CD8-positive, alpha-beta memory T cell (primary cell): Measurements from ENCODE around the gene COPS6. TPM values are rescaled to one million over a fixed set of nuclear protein-coding genes. Genes with fewer than 3 reads are reported as not detected.

ENCODE experiments used
- CTCF ChIA-PET: fragments of 350-600 bp; sonication (Branson Sonifier 250); formaldehyde crosslinking; loops from one replicate; lab custom pipeline; 2021; ENCODE audit warnings: antibody characterized with exemption; lab: Charles Lee
- POLR2A ChIA-PET: fragments of 350-600 bp; sonication (Branson Sonifier 250); formaldehyde crosslinking; loops from one replicate; lab custom pipeline; 2021; ENCODE audit warnings: antibody characterized with exemption; lab: Charles Lee
- DNase-seq, 5 donors: peaks; one replicate each; pipeline versions ENCODE4 v3.0.0 to v3.0.0-alpha.2; 2020 to 2022; ENCODE audit warnings: mixed read lengths in 1 of 5
- H3K27ac ChIP-seq: one replicate; pipeline ENCODE4 v1.7.0; 2013; ENCODE audit warnings: low read depth, mild to moderate bottlenecking, low read length, moderate library complexity
- H3K27me3 ChIP-seq: 2 replicates; pipeline ENCODE4 v1.7.0; 2013; ENCODE audit warnings: low read length, mild to moderate bottlenecking; ENCODE audit not compliant: insufficient read depth, poor library complexity, severe bottlenecking
- H3K36me3 ChIP-seq: 2 replicates; pipeline ENCODE4 v1.7.0; 2013; ENCODE audit warnings: mild to moderate bottlenecking, low read length, moderate library complexity; ENCODE audit not compliant: insufficient read depth
- H3K4me1 ChIP-seq: 2 replicates; pipeline ENCODE4 v1.7.0; 2013; ENCODE audit warnings: mild to moderate bottlenecking, low read length, moderate library complexity; ENCODE audit not compliant: insufficient read depth
- H3K4me3 ChIP-seq: 2 replicates; pipeline ENCODE4 v1.7.0; 2013; ENCODE audit warnings: mild to moderate bottlenecking, low read length
- H3K9me3 ChIP-seq: 2 replicates; pipeline ENCODE4 v1.7.0; 2013; ENCODE audit warnings: mild to moderate bottlenecking, low read length
- H3K27ac Mint-ChIP-seq, 8 donors: one replicate each; pipeline ENCODE4 v1.8.0; 2020 to 2021; ENCODE audit warnings: mixed read lengths in 8 of 8, mild to moderate bottlenecking in 6 of 8, inconsistent platforms in 3 of 8, moderate library complexity in 3 of 8
- H3K27me3 Mint-ChIP-seq, 2 donors: one replicate each; pipeline ENCODE4 v1.8.0; 2020 to 2021; ENCODE audit warnings: mixed read lengths in 2 of 2, mild to moderate bottlenecking in 1 of 2, moderate library complexity in 1 of 2
- H3K36me3 Mint-ChIP-seq, 3 donors: one replicate each; pipeline ENCODE4 v1.8.0; 2020 to 2021; ENCODE audit warnings: mixed read lengths in 3 of 3, inconsistent platforms in 1 of 3, mild to moderate bottlenecking in 1 of 3
- H3K4me1 Mint-ChIP-seq, 3 donors: one replicate each; pipeline ENCODE4 v1.8.0; 2020 to 2021; ENCODE audit warnings: mixed read lengths in 3 of 3, inconsistent platforms in 1 of 3, mild to moderate bottlenecking in 1 of 3
- H3K4me3 Mint-ChIP-seq, 7 donors: one replicate each; pipeline ENCODE4 v1.8.0; 2020 to 2021; ENCODE audit warnings: mixed read lengths in 7 of 7, mild to moderate bottlenecking in 6 of 7, moderate library complexity in 4 of 7, inconsistent platforms in 2 of 7
- H3K9me3 Mint-ChIP-seq, 5 donors: one replicate each; pipeline ENCODE4 v1.8.0; 2020 to 2022; ENCODE audit warnings: mixed read lengths in 5 of 5, mild to moderate bottlenecking in 3 of 5, moderate library complexity in 2 of 5, inconsistent platforms in 1 of 5
- polyA plus RNA-seq: library from polyadenylated mRNA; unstranded; fragments of 300-500 nt; fragmentation: Illumina TruSeq; gene quantifications from one replicate; pipeline ENCODE4 v1.2.3, GENCODE V29; 2021
- total RNA-seq, 2 experiments: library from RNA; stranded (reverse); gene quantifications; one replicate each; pipeline ENCODE4 v1.2.3, GENCODE V29; 2021

The COPS6 gene
- total and polyA plus RNA-seq, 3 experiments from 2014 or later: 110 to 144 (median 111) TPM

- CTCF ChIA-PET: interaction anchor here (1.6 kb wide), 1 partner anchor 13 kb away, joined by 4 read pairs; no protein-coding TSS in a partner anchor
- Histone ChIP-seq H3K27ac (peak overlapping the region; percentile 94), H3K27me3 (no peaks in the 10 kb centered on the region), H3K36me3 (no peaks in the 10 kb centered on the region), H3K9me3 (no peaks in the 10 kb centered on the region), H3K4me1 (peaks cover 17% of the 10 kb centered on the region), H3K4me3 (peak overlapping the region; percentile 99)
- Mint-ChIP-seq H3K36me3 (peaks cover 0 to 43% (median 4%) of the 10 kb centered on the region in 3 donors), H3K27ac (peak overlapping the region; percentile 96 to 100 (median 99)), H3K4me1 (peaks cover 24 to 33% (median 30%) of the 10 kb centered on the region in 3 donors), H3K9me3 (no peaks in the 10 kb centered on the region), H3K4me3 (peak overlapping the region; percentile 95 to 99 (median 97)), H3K27me3 (no peaks in the 10 kb centered on the region)
- POLR2A ChIA-PET: interaction anchor here (0.7 kb wide), 2 partner anchors 18 to 211 kb away, joined by 3 to 6 read pairs; no protein-coding TSS in a partner anchor
- no peak for DNase-seq
These were observed 29.8 kb downstream of the COPS6 start for GRCh38 chr7:100118388-100119071.

DNA sequence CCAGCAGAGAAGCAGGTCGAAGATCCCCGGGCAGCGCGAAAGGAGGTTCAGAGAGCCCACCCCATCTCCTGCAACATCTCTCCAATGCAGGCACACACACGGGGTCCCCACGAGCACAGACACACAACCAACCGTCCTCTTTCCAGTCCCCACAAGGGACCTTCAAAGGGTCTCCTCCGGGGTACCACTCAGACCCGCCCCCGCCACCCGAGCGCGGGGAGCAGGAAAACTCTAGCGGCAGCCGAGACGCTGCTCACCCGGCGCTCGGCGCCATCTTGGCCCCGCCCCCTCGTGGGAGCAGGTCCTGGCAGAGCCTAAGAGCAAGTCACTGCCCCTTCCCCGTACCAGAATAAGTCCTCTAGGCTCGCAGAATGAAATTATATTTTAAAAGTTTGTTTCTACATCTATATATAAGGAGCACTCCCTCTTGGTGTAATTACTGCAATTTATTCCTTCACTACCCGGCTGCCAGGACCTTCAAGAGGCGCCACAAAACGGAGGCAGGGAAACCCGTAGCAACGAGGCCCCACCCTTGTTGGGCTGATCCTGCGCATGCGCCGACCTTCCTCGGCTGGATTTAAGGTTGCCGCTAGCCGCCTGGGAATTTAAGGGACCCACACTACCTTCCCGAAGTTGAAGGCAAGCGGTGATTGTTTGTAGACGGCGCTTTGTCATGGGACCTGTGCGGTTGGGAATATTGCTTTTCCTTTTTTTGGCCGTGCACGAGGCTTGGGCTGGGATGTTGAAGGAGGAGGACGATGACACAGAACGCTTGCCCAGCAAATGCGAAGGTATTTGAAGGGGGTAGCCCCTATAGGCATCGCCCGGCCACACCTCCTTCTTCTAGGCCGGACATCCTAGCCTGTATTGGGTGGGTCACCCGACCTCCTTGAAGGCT lies 30.6 kb downstream of the COPS6 start, which contains the start of the genes CNPY4 and TAF6:
TSS of gene CNPY4 (plus strand) at position 563 of the 898 bp plus-strand sequence. CDS start at position 674, 111 bp downstream.
TSS of gene TAF6 (minus strand) at position 287 of the 898 bp plus-strand sequence. CDS start 5,149 bp downstream, outside the sequence.
- CTCF ChIA-PET: interaction anchor here (0.9 to 2.1 kb wide), 5 partner anchors 8 to 733 kb away, joined by 3 to 17 read pairs (median 5); partner anchors contain the start of genes AP4M1, MCM7 and SLC12A9
- Mint-ChIP-seq H3K9me3 (no peaks in the 10 kb centered on the region), H3K4me3 (peak within 1 kb of the TSS; percentile 95 to 99 (median 97)), H3K27me3 (no peaks in the 10 kb centered on the region), H3K4me1 (peaks cover 24 to 36% (median 33%) of the 10 kb centered on the region in 3 donors), H3K36me3 (peaks cover 0 to 41% (median 4%) of the 10 kb centered on the region in 3 donors), H3K27ac (peak within 1 kb of the TSS; percentile 96 to 100 (median 99))
- POLR2A ChIA-PET: interaction anchor here (0.6 to 1.6 kb wide), 7 partner anchors 9 to 979 kb away, joined by 3 to 18 read pairs (median 5); partner anchors contain the start of genes AP4M1, MCM7 and ZCWPW1
- H3K4me1 ChIP-seq: peaks cover 17% of the 10 kb centered on the region
- H3K36me3 ChIP-seq: no peaks in the 10 kb centered on the region
- DNase-seq: peak; percentile 93 to 97 (median 94)
- no peaks in the 10 kb centered on the region for H3K27me3 ChIP-seq
- peak within 1 kb of the TSS; percentile 94 for H3K27ac ChIP-seq
- peak within 1 kb of the TSS; percentile 99 for H3K4me3 ChIP-seq
- H3K9me3 ChIP-seq: no peaks in the 10 kb centered on the region

DNA sequence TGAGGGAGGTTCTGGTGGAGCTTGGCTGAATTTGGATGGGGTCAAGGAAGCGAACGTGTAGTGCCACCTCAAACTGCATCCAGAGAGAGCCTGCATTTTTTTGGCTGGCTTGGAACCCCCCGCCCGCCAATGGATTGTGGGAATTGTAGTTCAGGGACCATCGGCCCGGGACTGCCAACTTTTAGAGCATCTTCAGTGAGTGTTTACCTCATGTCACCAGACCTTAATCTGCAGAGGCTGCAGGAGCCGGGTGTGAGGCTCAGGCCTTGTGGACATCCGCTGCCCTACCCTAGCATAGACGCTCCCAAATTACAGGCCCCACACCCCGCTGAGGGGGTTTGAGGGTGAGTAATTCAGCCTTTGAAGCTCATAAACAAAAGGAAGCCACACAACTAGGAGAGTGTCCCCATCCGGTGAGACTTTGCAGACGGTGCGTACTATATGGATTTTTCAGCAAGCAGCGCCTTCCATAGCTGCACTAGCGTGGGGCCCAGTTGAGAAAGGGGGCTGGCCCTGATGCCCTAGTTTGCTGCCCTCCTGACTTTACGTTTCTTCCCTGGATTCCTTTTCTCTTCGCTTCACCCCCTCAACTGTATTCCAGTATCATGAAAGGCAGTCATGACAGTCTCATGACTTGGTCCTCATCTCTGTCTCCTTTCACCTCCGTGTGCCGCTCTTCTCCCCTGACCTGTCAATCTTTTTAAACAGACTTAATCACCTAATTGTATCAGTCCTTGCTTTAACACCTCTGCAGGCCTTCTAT lies 31.4 kb downstream of the COPS6 start:
- Mint-ChIP-seq H3K4me1 (peaks cover 31 to 44% (median 41%) of the 10 kb centered on the region in 3 donors), H3K27ac (peak overlapping the region; percentile 96 to 100 (median 99)), H3K27me3 (no peaks in the 10 kb centered on the region), H3K4me3 (peak overlapping the region; percentile 95 to 99 (median 97)), H3K36me3 (peaks cover 0 to 44% (median 7%) of the 10 kb centered on the region in 3 donors), H3K9me3 (no peaks in the 10 kb centered on the region)
- ChIA-PET POLR2A (interaction anchor here (0.5 to 1.6 kb wide), 9 partner anchors 8 to 980 kb away, joined by 3 to 18 read pairs (median 4); partner anchors contain the start of genes AP4M1, LAMTOR4, MCM7 and ZCWPW1), CTCF (interaction anchor here (0.9 to 2.1 kb wide), 5 partner anchors 9 to 732 kb away, joined by 3 to 17 read pairs (median 5); partner anchors contain the start of genes AP4M1, MCM7 and SLC12A9)
- H3K27me3 ChIP-seq: no peaks in the 10 kb centered on the region
- no peaks in the 10 kb centered on the region for H3K9me3 ChIP-seq
- peak overlapping the region; percentile 99 for H3K4me3 ChIP-seq
- no peaks in the 10 kb centered on the region for H3K36me3 ChIP-seq
- H3K27ac ChIP-seq: peak overlapping the region; percentile 94
- peaks cover 24% of the 10 kb centered on the region for H3K4me1 ChIP-seq
- DNase-seq: peak; percentile 58 to 83 (median 71)

- POLR2A ChIA-PET: interaction anchor here (0.5 to 1.6 kb wide), 7 partner anchors 10 to 450 kb away, joined by 3 to 18 read pairs (median 4); partner anchors contain the start of genes AP4M1, LAMTOR4, MCM7 and ZCWPW1
- peak overlapping the region; percentile 99 for H3K4me3 ChIP-seq
- H3K27ac Mint-ChIP-seq: peak overlapping the region; percentile 96 to 100 (median 99)
These were observed 31.9 kb downstream of the COPS6 start for GRCh38 chr7:100120733-100121036.

DNA sequence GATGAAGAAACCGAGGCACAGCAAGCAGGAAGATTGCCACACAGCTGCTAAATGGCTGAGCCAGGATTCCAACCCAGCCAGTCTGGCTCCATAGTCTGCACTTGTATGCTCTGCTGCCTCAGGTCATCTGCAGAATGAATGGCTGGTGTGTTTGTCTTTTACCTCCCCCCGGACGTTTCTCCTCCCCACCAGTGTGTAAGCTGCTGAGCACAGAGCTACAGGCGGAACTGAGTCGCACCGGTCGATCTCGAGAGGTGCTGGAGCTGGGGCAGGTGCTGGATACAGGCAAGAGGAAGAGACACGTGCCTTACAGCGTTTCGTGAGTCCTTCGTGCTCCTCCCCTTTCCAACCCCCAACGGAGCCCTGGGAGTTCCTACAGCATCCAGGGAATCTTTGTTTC lies 33.3 kb downstream of the COPS6 start:
- H3K9me3 Mint-ChIP-seq: no peaks in the 10 kb centered on the region
- no peak for DNase-seq
- POLR2A ChIA-PET: interaction anchor here (0.6 kb wide), 1 partner anchor 21 kb away, joined by 3 read pairs; no protein-coding TSS in a partner anchor
- Histone ChIP-seq H3K4me3 (no peak overlapping the region), H3K9me3 (no peaks in the 10 kb centered on the region), H3K27me3 (no peaks in the 10 kb centered on the region), H3K36me3 (no peaks in the 10 kb centered on the region), H3K27ac (no peak overlapping the region), H3K4me1 (peaks cover 28% of the 10 kb centered on the region)
- peaks cover 0 to 48% (median 3%) of the 10 kb centered on the region in 3 donors for H3K36me3 Mint-ChIP-seq
- H3K4me3 Mint-ChIP-seq: peak overlapping the region in 1 of 7 donors; percentile 70
- CTCF ChIA-PET: interaction anchor here (0.8 to 1.2 kb wide), 2 partner anchors 9 to 19 kb away, joined by 3 read pairs; no protein-coding TSS in a partner anchor
- H3K27me3 Mint-ChIP-seq: peaks cover 0 to 2% of the 10 kb centered on the region in 2 donors
- peak overlapping the region in 2 of 8 donors; percentile 63 to 72 for H3K27ac Mint-ChIP-seq
- H3K4me1 Mint-ChIP-seq: peaks cover 41 to 60% (median 47%) of the 10 kb centered on the region in 3 donors

More at GRCh38 chr7:100120733-100121036, 31.9 kb downstream of the COPS6 start:
- Histone ChIP-seq H3K27me3 (no peaks in the 10 kb centered on the region), H3K4me1 (peaks cover 28% of the 10 kb centered on the region), H3K27ac (peak overlapping the region; percentile 94), H3K36me3 (no peaks in the 10 kb centered on the region), H3K9me3 (no peaks in the 10 kb centered on the region)
- no peak for DNase-seq
- Mint-ChIP-seq H3K36me3 (peaks cover 0 to 44% (median 7%) of the 10 kb centered on the region in 3 donors), H3K4me3 (peak overlapping the region; percentile 95 to 99 (median 97)), H3K9me3 (no peaks in the 10 kb centered on the region), H3K4me1 (peaks cover 35 to 49% (median 47%) of the 10 kb centered on the region in 3 donors), H3K27me3 (no peaks in the 10 kb centered on the region)
- CTCF ChIA-PET: interaction anchor here (1.2 to 2.1 kb wide), 4 partner anchors 9 to 732 kb away, joined by 3 to 17 read pairs (median 6); partner anchors contain the start of genes AP4M1, MCM7 and SLC12A9

DNA sequence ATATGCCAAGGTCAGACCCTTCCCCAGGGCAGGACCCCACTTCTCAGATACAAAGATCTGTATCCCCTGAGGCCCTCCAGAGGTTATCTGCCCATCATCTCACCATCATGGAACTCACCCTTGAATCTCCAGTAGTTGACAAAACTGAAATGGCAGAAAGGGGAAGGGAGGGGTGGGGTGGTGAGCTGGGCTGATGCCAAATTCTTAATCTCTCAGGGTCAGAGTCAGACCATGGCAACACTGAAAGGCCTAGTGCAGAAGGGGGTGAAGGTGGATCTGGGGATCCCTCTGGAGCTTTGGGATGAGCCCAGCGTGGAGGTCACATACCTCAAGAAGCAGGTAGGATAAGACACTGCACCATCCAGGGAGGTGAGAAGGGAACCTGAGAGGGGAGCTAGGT lies 33.8 kb downstream of the COPS6 start:
- Mint-ChIP-seq H3K27me3 (peaks cover 0 to 2% of the 10 kb centered on the region in 2 donors), H3K4me3 (peak overlapping the region in 1 of 7 donors; percentile 70), H3K27ac (peak overlapping the region in 3 of 8 donors; percentile 36 to 93 (median 72)), H3K4me1 (peaks cover 42 to 62% (median 47%) of the 10 kb centered on the region in 3 donors), H3K36me3 (peaks cover 0 to 49% (median 3%) of the 10 kb centered on the region in 3 donors), H3K9me3 (no peaks in the 10 kb centered on the region)
- Histone ChIP-seq H3K4me3 (no peak overlapping the region), H3K36me3 (no peaks in the 10 kb centered on the region), H3K27me3 (no peaks in the 10 kb centered on the region), H3K4me1 (peaks cover 28% of the 10 kb centered on the region), H3K27ac (no peak overlapping the region), H3K9me3 (no peaks in the 10 kb centered on the region)
- POLR2A ChIA-PET: no interaction called here
- CTCF ChIA-PET: interaction anchor here (0.8 to 1.3 kb wide), 4 partner anchors 8 to 285 kb away, joined by 3 to 4 read pairs (median 3); no protein-coding TSS in a partner anchor
- no peak for DNase-seq
